Endothelial cell of umbilical vein (primary cell): ENCODE measurements around the gene DBT. TPM values are rescaled to one million over a fixed set of nuclear protein-coding genes. Genes with fewer than 3 reads are reported as not detected.
"Not testable (repeated sequence)": the region's sequence is repeated elsewhere in the genome, so short reads cannot be mapped to it uniquely, and the experiment has no call there.

Experiments
- BruUV-seq: library from RNA; stranded (reverse); fragments of 400-500 nt; replicated peaks from 2 replicates; lab custom pipeline; 2021; lab: Mats Ljungman, UMichigan
- CTCF ChIA-PET: fragments of 300-600, 350-600 bp; sonication (Branson Sonifier 250); formaldehyde crosslinking; loops from one replicate; lab custom pipeline; 2021; ENCODE audit warnings: antibody characterized with exemption, inconsistent platforms; lab: Charles Lee
- POLR2A ChIA-PET: fragments of 300-600, 350-600 bp; sonication (Branson Sonifier 250); formaldehyde crosslinking; loops from one replicate; lab custom pipeline; 2021; ENCODE audit warnings: antibody characterized with exemption, inconsistent platforms; lab: Charles Lee
- DNase-seq: peaks from one replicate; pipeline ENCODE4 v3.0.0-alpha.2; 2011; ENCODE audit warnings: low read depth, low spot score
- FAIRE-seq: peaks from 2 replicates; lab custom pipeline; 2011; peaks lifted over from hg19 to GRCh38; lab: Jason Lieb, UNC
- H2AFZ ChIP-seq: 2 replicates; pipeline ENCODE4 v1.6.0; 2012; ENCODE audit warnings: low read depth, low read length, control low read depth, inconsistent platforms
- H3K27ac ChIP-seq: 2 replicates; pipeline ENCODE4 v1.5.1; 2011; ENCODE audit warnings: low read depth, mild to moderate bottlenecking, control low read depth, low read length, moderate library complexity; ENCODE audit not compliant: insufficient read depth
- H3K27me3 ChIP-seq, 2 experiments: 2 replicates each; pipeline versions ENCODE4 v1.6.0 to v1.6.1; 2011; ENCODE audit warnings: low read length in 2 of 2, mixed read lengths in 1 of 2; ENCODE audit not compliant: control insufficient read depth in 2 of 2, insufficient read depth in 2 of 2
- H3K36me3 ChIP-seq, 2 experiments: 2 replicates in 1 of 2; 3 replicates in 1 of 2; pipeline ENCODE4 v1.5.1; 2011; ENCODE audit warnings: low read length in 2 of 2, mild to moderate bottlenecking in 1 of 2, moderate library complexity in 1 of 2; ENCODE audit not compliant: control insufficient read depth in 2 of 2, insufficient read depth in 2 of 2; ENCODE audit errors: extremely low read depth in 1 of 2
- H3K4me1 ChIP-seq: 3 replicates; pipeline ENCODE4 v1.5.1; 2011; ENCODE audit warnings: mild to moderate bottlenecking, low read length; ENCODE audit not compliant: control insufficient read depth, insufficient read depth; ENCODE audit errors: extremely low read depth
- H3K4me2 ChIP-seq: 2 replicates; pipeline ENCODE4 v1.6.1; 2011; ENCODE audit warnings: low read length, control low read depth, mixed read lengths; ENCODE audit not compliant: insufficient read depth
- H3K4me3 ChIP-seq, 3 experiments: fragments of 200-600 bp in 1 of 3; sonication (generic), shearing (Covaris generic) in 1 of 3; replicated peaks in 1 of 3; 2 replicates each; pipeline ENCODE4 v1.5.1; 2011 to 2016; ENCODE audit warnings: control low read depth in 3 of 3, low read length in 3 of 3, mild to moderate bottlenecking in 2 of 3, inconsistent platforms in 1 of 3, low read depth in 1 of 3, moderate library complexity in 1 of 3; ENCODE audit not compliant: insufficient read depth in 1 of 3
- H3K79me2 ChIP-seq: 2 replicates; pipeline ENCODE4 v1.6.0; 2012; ENCODE audit warnings: low read length, inconsistent platforms; ENCODE audit not compliant: control insufficient read depth, insufficient read depth
- H3K9ac ChIP-seq: replicated peaks from 2 replicates; pipeline ENCODE3; 2011; ENCODE audit warnings: low read length, control low read depth; ENCODE audit not compliant: insufficient read depth; ENCODE audit errors: extremely low read depth
- H3K9me1 ChIP-seq: replicated peaks from 3 replicates; pipeline ENCODE4 v1.6.0; 2011; ENCODE audit warnings: mild to moderate bottlenecking, low read length; ENCODE audit not compliant: control insufficient read depth, insufficient read depth; ENCODE audit errors: extremely low read depth
- H3K9me3 ChIP-seq: replicated peaks from 2 replicates; pipeline ENCODE4 v1.5.1; 2012; ENCODE audit warnings: low read length, inconsistent platforms; ENCODE audit not compliant: control insufficient read depth, insufficient read depth
- H4K20me1 ChIP-seq: replicated peaks from 2 replicates; pipeline ENCODE3; 2011; ENCODE audit warnings: mild to moderate bottlenecking, low read length; ENCODE audit not compliant: control insufficient read depth, insufficient read depth; ENCODE audit errors: extremely low read depth
- EZH2 ChIP-seq: IDR thresholded peaks from 2 replicates; pipeline ENCODE4 v1.6.1; 2012; ENCODE audit warnings: borderline replicate concordance, low read depth, mild to moderate bottlenecking, moderate library complexity, low read length, inconsistent platforms; ENCODE audit not compliant: severe bottlenecking
- FOS ChIP-seq: IDR thresholded peaks from 2 replicates; pipeline ENCODE4 v1.6.1; 2011; ENCODE audit warnings: mild to moderate bottlenecking, low read length, moderate library complexity, borderline replicate concordance; ENCODE audit not compliant: insufficient read depth
- JUN ChIP-seq: IDR thresholded peaks from 2 replicates; pipeline ENCODE4 v1.6.1; 2011; ENCODE audit warnings: borderline replicate concordance, low read depth; ENCODE audit not compliant: insufficient read length, insufficient read depth
- MAX ChIP-seq: IDR thresholded peaks from 2 replicates; pipeline ENCODE4 v1.6.1; 2011; ENCODE audit not compliant: insufficient read depth, insufficient read length
- MYC ChIP-seq: IDR thresholded peaks from one replicate; pipeline ENCODE4 v1.6.1; 2011; ENCODE audit warnings: mild to moderate bottlenecking, low read depth, low read length
- POLR2AphosphoS5 ChIP-seq: IDR thresholded peaks from 2 replicates; pipeline ENCODE4 v1.6.1; 2012; ENCODE audit warnings: low read depth, mild to moderate bottlenecking, control low read depth, low read length, moderate library complexity; ENCODE audit not compliant: insufficient read depth
- dilution Hi-C: fragments of 300-500 bp; cut with MboI; formaldehyde crosslinking; loops from one replicate; pipeline ENCODE4 v1.15.0; 2019; ENCODE audit warnings: low sequenced_read_pairs; ENCODE audit not compliant: extremely low pct_ligation_motif_present
- intact Hi-C: fragments of 100-400 bp; cut with micrococcal nuclease; formaldehyde crosslinking; loops from one replicate; pipeline ENCODE4 v1.10.0; 2022
- polyA plus RNA-seq, 4 experiments: library from polyadenylated mRNA; depleted of rRNA in 3 of 4; stranded (reverse) in 3 of 4; unstranded in 1 of 4; fragments of >200 nt; gene quantifications; 2 replicates each; pipeline versions ENCODE4 v1.2.1 to v1.2.3, GENCODE V29; 2011 to 2012; ENCODE audit warnings: missing spikeins in 1 of 4
- total RNA-seq: library from RNA; stranded (reverse); gene quantifications from 2 replicates; pipeline ENCODE4 v1.2.3, GENCODE V29; 2021

The DBT gene
- total and polyA plus RNA-seq, 2 donors (not counting 3 experiments of a cell fraction or from before 2014, with no cell fraction given) = 1.6 to 7.9 TPM

GRCh38 chr1:100234432-100234831 lies 15.2 kb downstream of the DBT start:
- H3K9ac ChIP-seq = no peak overlapping the region
- intact Hi-C loops (no loop called here), dilution Hi-C loops (no loop called here)
- no peak overlapping the region for H2AFZ ChIP-seq
- no peaks in the 10 kb centered on the region for H3K27me3 ChIP-seq
- H3K4me2 ChIP-seq = no peak overlapping the region
- no peak overlapping the region for H3K27ac ChIP-seq
- TF ChIP-seq FOS (no peak), MYC (no peak), POLR2AphosphoS5 (no peak), EZH2 (no peak), JUN (no peak), MAX (no peak)
- DNase-seq (no peak), FAIRE-seq (no peak)
- H3K79me2 ChIP-seq = no peaks in the 10 kb centered on the region
- no peaks in the 10 kb centered on the region for H4K20me1 ChIP-seq
- H3K9me1 ChIP-seq = no peaks in the 10 kb centered on the region
- no peaks in the 10 kb centered on the region for H3K9me3 ChIP-seq
- H3K4me3 ChIP-seq = no peak overlapping the region
- ChIA-PET POLR2A (no interaction called here), CTCF (interaction anchor here (0.9 kb wide), 1 partner anchor 15 kb away, joined by 3 read pairs; the partner anchor contains the start of gene DBT)
- no TSS peak for BruUV-seq
- no peaks in the 10 kb centered on the region for H3K4me1 ChIP-seq
- H3K36me3 ChIP-seq = peaks cover 3 to 5% of the 10 kb centered on the region in 2 experiments

- BruUV-seq, H2AFZ ChIP-seq, H3K4me3 ChIP-seq, H3K4me1 ChIP-seq, H3K9ac ChIP-seq, H3K4me2 ChIP-seq, DNase-seq, H3K27ac ChIP-seq, H3K9me3 ChIP-seq, H3K27me3 ChIP-seq, H4K20me1 ChIP-seq, H3K9me1 ChIP-seq, POLR2A ChIA-PET, intact Hi-C loops, FAIRE-seq, H3K36me3 ChIP-seq, dilution Hi-C loops, H3K79me2 ChIP-seq: not testable (repeated sequence)
- CTCF ChIA-PET = interaction anchor here (0.9 kb wide), 1 partner anchor 16 kb away, joined by 3 read pairs; the partner anchor contains the start of gene DBT
Measured at GRCh38 chr1:100233566-100233965, 16.1 kb downstream of the DBT start.
